Measurements from ENCODE around the gene MRPS22. TPM values are rescaled to one million over a fixed set of nuclear protein-coding genes. Genes with fewer than 3 reads are reported as not detected.
"Not testable (repeated sequence)": the region's sequence is repeated elsewhere in the genome, so short reads cannot be mapped to it uniquely, and the experiment has no call there.

Gene MRPS22
- total RNA-seq, 1 donor from 2014 or later: 40.4 TPM

- H3K4me3 Mint-ChIP-seq (ENCODE audit: unreplicated experiment): peak within 1 kb of the TSS; percentile 97
- Histone ChIP-seq H2AFZ (ENCODE audit: low read depth, low read length) (peak within 1 kb of the TSS; percentile 88), H3K4me1 (ENCODE audit: insufficient read depth, low read length) (peaks cover 9% of the 10 kb centered on the region), H3K4me2 (ENCODE audit: low read length) (peak within 1 kb of the TSS; percentile 90), H3K27me3 (ENCODE audit: insufficient read depth, low read length) (no peaks in the 10 kb centered on the region), H3K9ac (ENCODE audit: low read length) (peak within 1 kb of the TSS; percentile 100), H3K79me2 (ENCODE audit: insufficient read depth, low read length) (peaks cover 54% of the 10 kb centered on the region), H3K4me3 (ENCODE audit: insufficient read depth, low read depth, low read length) (peak within 1 kb of the TSS; percentile 100), H4K20me1 (ENCODE audit: insufficient read depth, low read length) (peaks cover 38% of the 10 kb centered on the region), H3K9me3 (ENCODE audit: insufficient read depth, low read depth, low read length) (no peaks in the 10 kb centered on the region), H3K36me3 (ENCODE audit: insufficient read depth, low read length) (no peaks in the 10 kb centered on the region), H3K27ac (ENCODE audit: low read depth, low read length) (peak within 1 kb of the TSS; percentile 99)
- H3K27ac Mint-ChIP-seq (ENCODE audit: unreplicated experiment): peak within 1 kb of the TSS; percentile 100
- peaks cover 6% of the 10 kb centered on the region for H3K36me3 Mint-ChIP-seq (ENCODE audit: low read depth, unreplicated experiment)
- H3K4me1 Mint-ChIP-seq (ENCODE audit: low read depth, unreplicated experiment): peaks cover 23% of the 10 kb centered on the region
- DNase-seq (ENCODE audit: low read depth) (peak; percentile 98), FAIRE-seq (peak; percentile 88)
- H3K27me3 Mint-ChIP-seq (ENCODE audit: low read depth, unreplicated experiment): no peaks in the 10 kb centered on the region
- TF ChIP-seq EZH2 (IDR thresholded peaks at IDR 0.05; ENCODE audit: insufficient read depth, low read length) (no peak), CTCF (IDR thresholded peaks at IDR 0.05; ENCODE audit: insufficient read depth, low read depth, low read length) (no peak)
- H3K9me3 Mint-ChIP-seq (ENCODE audit: unreplicated experiment): no peaks in the 10 kb centered on the region
Observed at GRCh38 chr3:139389552-139390368, 45.9 kb downstream of the MRPS22 start, which contains the start of gene COPB2. Gene COPB2, minus strand, starts transcription at chr3:139389647. Its CDS starts 97 bp downstream, at chr3:139389550.

- Histone ChIP-seq H3K27ac (ENCODE audit: low read depth, low read length) (no peak overlapping the region), H3K79me2 (ENCODE audit: insufficient read depth, low read length) (peaks cover 10% of the 10 kb centered on the region), H3K27me3 (ENCODE audit: insufficient read depth, low read length) (no peaks in the 10 kb centered on the region), H3K9ac (ENCODE audit: low read length) (no peak overlapping the region), H3K36me3 (ENCODE audit: insufficient read depth, low read length) (no peaks in the 10 kb centered on the region), H3K4me1 (ENCODE audit: insufficient read depth, low read length) (no peaks in the 10 kb centered on the region), H3K9me3 (ENCODE audit: insufficient read depth, low read depth, low read length) (no peaks in the 10 kb centered on the region), H2AFZ (ENCODE audit: low read depth, low read length) (no peak overlapping the region), H3K4me2 (ENCODE audit: low read length) (no peak overlapping the region), H3K4me3 (ENCODE audit: insufficient read depth, low read depth, low read length) (no peak overlapping the region), H4K20me1 (ENCODE audit: insufficient read depth, low read length) (peaks cover under 1% of the 10 kb centered on the region)
- Mint-ChIP-seq H3K27ac (ENCODE audit: unreplicated experiment) (no peak overlapping the region), H3K4me1 (ENCODE audit: low read depth, unreplicated experiment) (peaks cover 7% of the 10 kb centered on the region), H3K36me3 (ENCODE audit: low read depth, unreplicated experiment) (no peaks in the 10 kb centered on the region), H3K27me3 (ENCODE audit: low read depth, unreplicated experiment) (no peaks in the 10 kb centered on the region), H3K9me3 (ENCODE audit: unreplicated experiment) (no peaks in the 10 kb centered on the region), H3K4me3 (ENCODE audit: unreplicated experiment) (no peak overlapping the region)
- TF ChIP-seq CTCF (IDR thresholded peaks at IDR 0.05; ENCODE audit: insufficient read depth, low read depth, low read length): no peak
- no peak for TF ChIP-seq EZH2 (IDR thresholded peaks at IDR 0.05; ENCODE audit: insufficient read depth, low read length)
- no peak for FAIRE-seq
- DNase-seq (ENCODE audit: low read depth): peak; percentile 64
Observed at GRCh38 chr3:139394116-139394515, 50.3 kb downstream of the MRPS22 start.

GRCh38 chr3:139396707-139397106, 52.9 kb downstream of the MRPS22 start:
- Mint-ChIP-seq H3K4me1 (ENCODE audit: low read depth, unreplicated experiment) (peaks cover 4% of the 10 kb centered on the region), H3K9me3 (ENCODE audit: unreplicated experiment) (peaks cover 2% of the 10 kb centered on the region), H3K4me3 (ENCODE audit: unreplicated experiment) (no peak overlapping the region), H3K36me3 (ENCODE audit: low read depth, unreplicated experiment) (no peaks in the 10 kb centered on the region), H3K27me3 (ENCODE audit: low read depth, unreplicated experiment) (no peaks in the 10 kb centered on the region), H3K27ac (ENCODE audit: unreplicated experiment) (no peak overlapping the region)
- Histone ChIP-seq H3K36me3 (ENCODE audit: insufficient read depth, low read length) (no peaks in the 10 kb centered on the region), H3K4me1 (ENCODE audit: insufficient read depth, low read length) (no peaks in the 10 kb centered on the region), H4K20me1 (ENCODE audit: insufficient read depth, low read length) (no peaks in the 10 kb centered on the region), H3K9me3 (ENCODE audit: insufficient read depth, low read depth, low read length) (no peaks in the 10 kb centered on the region), H3K4me2 (ENCODE audit: low read length) (no peak overlapping the region), H3K9ac (ENCODE audit: low read length) (no peak overlapping the region), H3K4me3 (ENCODE audit: insufficient read depth, low read depth, low read length) (no peak overlapping the region), H3K79me2 (ENCODE audit: insufficient read depth, low read length) (no peaks in the 10 kb centered on the region), H2AFZ (ENCODE audit: low read depth, low read length) (no peak overlapping the region), H3K27me3 (ENCODE audit: insufficient read depth, low read length) (no peaks in the 10 kb centered on the region), H3K27ac (ENCODE audit: low read depth, low read length) (no peak overlapping the region)
- FAIRE-seq (no peak), DNase-seq (ENCODE audit: low read depth) (no peak)
- TF ChIP-seq CTCF (IDR thresholded peaks at IDR 0.05; ENCODE audit: insufficient read depth, low read depth, low read length): no peak
- no peak for TF ChIP-seq EZH2 (IDR thresholded peaks at IDR 0.05; ENCODE audit: insufficient read depth, low read length)

- H3K27ac ChIP-seq (ENCODE audit: low read depth, low read length); H2AFZ ChIP-seq (ENCODE audit: low read depth, low read length); H3K27ac Mint-ChIP-seq (ENCODE audit: unreplicated experiment); H3K9ac ChIP-seq (ENCODE audit: low read length); H3K4me1 Mint-ChIP-seq (ENCODE audit: low read depth, unreplicated experiment); H3K4me3 Mint-ChIP-seq (ENCODE audit: unreplicated experiment); H4K20me1 ChIP-seq (ENCODE audit: insufficient read depth, low read length); H3K4me1 ChIP-seq (ENCODE audit: insufficient read depth, low read length); H3K27me3 Mint-ChIP-seq (ENCODE audit: low read depth, unreplicated experiment); H3K27me3 ChIP-seq (ENCODE audit: insufficient read depth, low read length); H3K79me2 ChIP-seq (ENCODE audit: insufficient read depth, low read length); H3K4me2 ChIP-seq (ENCODE audit: low read length); FAIRE-seq; H3K36me3 ChIP-seq (ENCODE audit: insufficient read depth, low read length); DNase-seq (ENCODE audit: low read depth); H3K9me3 ChIP-seq (ENCODE audit: insufficient read depth, low read depth, low read length); H3K4me3 ChIP-seq (ENCODE audit: insufficient read depth, low read depth, low read length): not testable (repeated sequence)
- H3K36me3 Mint-ChIP-seq (ENCODE audit: low read depth, unreplicated experiment): peaks cover 15% of the 10 kb centered on the region
- peaks cover 24% of the 10 kb centered on the region for H3K9me3 Mint-ChIP-seq (ENCODE audit: unreplicated experiment)
Observed at GRCh38 chr3:139401155-139401554, 57.3 kb downstream of the MRPS22 start.

Data from astrocyte (in vitro differentiated cells and primary cell).